ENCODE results near the gene STUB1. TPM values are rescaled to one million over a fixed set of nuclear protein-coding genes. Genes with fewer than 3 reads are reported as not detected.

Gene STUB1
- total RNA-seq, 1 experiment from 2014 or later: 102 TPM

- Mint-ChIP-seq H3K36me3 (ENCODE audit: insufficient read depth in 1 of 3, low read depth in 3 of 3) (peaks cover 0 to 6% (median 1%) of the 10 kb centered on the region in 3 experiments; a peak in 4 of 7 replicates), H3K9me3 (peaks cover 3% of the 10 kb centered on the region in 2 experiments; a peak in 2 of 5 replicates), H3K27me3 (ENCODE audit: low read depth) (peaks cover 2% of the 10 kb centered on the region; the same call in 1 of the 2 replicates), H3K27ac (peak within 1 kb of the TSS; percentile 90 to 96 (median 90)), H3K4me3 (peak within 1 kb of the TSS; percentile 82 to 96), H3K4me1 (peaks cover 11 to 29% of the 10 kb centered on the region in 2 experiments)
- H3K56ac ChIP-seq (ENCODE audit: insufficient read length, low read depth, low read length): no peak within 1 kb of the TSS
- H3T11ph ChIP-seq (ENCODE audit: low read length): no peak within 1 kb of the TSS
- no peaks in the 10 kb centered on the region; the same call in 1 of the 2 replicates for H3K4me1 ChIP-seq (ENCODE audit: insufficient read depth, low read length)
- H3K27me3 ChIP-seq (ENCODE audit: insufficient read depth, low read length): no peaks in the 10 kb centered on the region
- H3K23me2 ChIP-seq (ENCODE audit: insufficient read length, low read depth, low read length, poor library complexity, severe bottlenecking): peaks cover 7% of the 10 kb centered on the region
- H2BK12ac ChIP-seq (ENCODE audit: insufficient read length, low read depth, low read length): no peak within 1 kb of the TSS
- peak within 1 kb of the TSS; percentile 63 for H3K9ac ChIP-seq (ENCODE audit: extremely low read depth, insufficient read length, low read length)
- H4K5ac ChIP-seq (ENCODE audit: insufficient read length, low read depth, low read length): no peak within 1 kb of the TSS
- H4K8ac ChIP-seq (replicated peaks; ENCODE audit: insufficient read length, low read depth, low read length): no peak within 1 kb of the TSS
- no peak within 1 kb of the TSS for H2AK5ac ChIP-seq (ENCODE audit: insufficient read length, low read length)
- H3K14ac ChIP-seq (ENCODE audit: insufficient read depth, low read length): peak within 1 kb of the TSS; percentile 62; the same call in 1 of the 2 replicates
- H3K4ac ChIP-seq (ENCODE audit: low read depth, low read length): no peak within 1 kb of the TSS
- no peak within 1 kb of the TSS for H2BK20ac ChIP-seq (ENCODE audit: low read depth, low read length, poor library complexity, severe bottlenecking)
- no peak within 1 kb of the TSS for H4K91ac ChIP-seq (ENCODE audit: insufficient read length, low read depth, low read length)
- no peaks in the 10 kb centered on the region for H4K20me1 ChIP-seq (ENCODE audit: control insufficient read depth, insufficient read depth, insufficient read length)
- peak within 1 kb of the TSS; percentile 50 for H3K4me2 ChIP-seq (ENCODE audit: insufficient read depth, insufficient read length, low read length)
- WGBS (ENCODE audit: extremely low coverage, insufficient read length, low lambda C conversion rate): no CpG with 5 or more reads among the region's 91 CpGs
- TF ChIP-seq, protein P1, sequence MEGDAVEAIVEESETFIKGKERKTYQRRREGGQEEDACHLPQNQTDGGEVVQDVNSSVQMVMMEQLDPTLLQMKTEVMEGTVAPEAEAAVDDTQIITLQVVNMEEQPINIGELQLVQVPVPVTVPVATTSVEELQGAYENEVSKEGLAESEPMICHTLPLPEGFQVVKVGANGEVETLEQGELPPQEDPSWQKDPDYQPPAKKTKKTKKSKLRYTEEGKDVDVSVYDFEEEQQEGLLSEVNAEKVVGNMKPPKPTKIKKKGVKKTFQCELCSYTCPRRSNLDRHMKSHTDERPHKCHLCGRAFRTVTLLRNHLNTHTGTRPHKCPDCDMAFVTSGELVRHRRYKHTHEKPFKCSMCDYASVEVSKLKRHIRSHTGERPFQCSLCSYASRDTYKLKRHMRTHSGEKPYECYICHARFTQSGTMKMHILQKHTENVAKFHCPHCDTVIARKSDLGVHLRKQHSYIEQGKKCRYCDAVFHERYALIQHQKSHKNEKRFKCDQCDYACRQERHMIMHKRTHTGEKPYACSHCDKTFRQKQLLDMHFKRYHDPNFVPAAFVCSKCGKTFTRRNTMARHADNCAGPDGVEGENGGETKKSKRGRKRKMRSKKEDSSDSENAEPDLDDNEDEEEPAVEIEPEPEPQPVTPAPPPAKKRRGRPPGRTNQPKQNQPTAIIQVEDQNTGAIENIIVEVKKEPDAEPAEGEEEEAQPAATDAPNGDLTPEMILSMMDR (conservative IDR thresholded peaks at IDR 0.05): no peak
- H2BK5ac ChIP-seq (ENCODE audit: insufficient read length, low read length): no peak within 1 kb of the TSS
- no peaks in the 10 kb centered on the region for H3K79me1 ChIP-seq (ENCODE audit: insufficient read depth, low read depth, low read length, poor library complexity, severe bottlenecking)
- peak; percentile 96 for DNase-seq
- H2BK15ac ChIP-seq (ENCODE audit: low read depth, low read length): no peak within 1 kb of the TSS
- H2BK120ac ChIP-seq (ENCODE audit: low read depth, low read length, poor library complexity, severe bottlenecking): no peak within 1 kb of the TSS
- H3K23ac ChIP-seq (ENCODE audit: insufficient read length, low read depth, low read length): no peak within 1 kb of the TSS
- H3K9me3 ChIP-seq (ENCODE audit: control insufficient read depth, low read depth, low read length): no peaks in the 10 kb centered on the region
- H2AFZ ChIP-seq (ENCODE audit: low read length): no peak within 1 kb of the TSS
- no peak within 1 kb of the TSS for H3K27ac ChIP-seq (ENCODE audit: insufficient read length, low read depth, low read length)
- peak within 1 kb of the TSS; percentile 76 for H3K18ac ChIP-seq (ENCODE audit: insufficient read length, low read depth, low read length)
- H3K79me2 ChIP-seq (ENCODE audit: insufficient read depth, low read length): peaks cover 2% of the 10 kb centered on the region; the same call in 1 of the 2 replicates
Measured at GRCh38 chr16:636206-637080, 43.8 kb upstream of the STUB1 start, which contains the start of gene METTL26. TSS of gene METTL26 (minus strand) at chr16:636305. CDS start at chr16:636290, 15 bp downstream.

Measured in H9 (cell line).